Breast epithelium (tissue), 3 donors: ENCODE results near the gene SPTLC1.

Experiments
- CTCF ChIP-seq, 3 donors: fragments of 450-650 bp; IDR thresholded peaks; one replicate each; pipeline ENCODE4 v1.5.1; 2016 to 2017; ENCODE audit warnings: antibody characterized with exemption in 3 of 3, mild to moderate bottlenecking in 3 of 3, moderate library complexity in 3 of 3
- POLR2A ChIP-seq: fragments of 450-650 bp; IDR thresholded peaks from one replicate; pipeline ENCODE4 v1.6.1; 2016; ENCODE audit warnings: antibody characterized with exemption, mild to moderate bottlenecking, moderate library complexity
- POLR2AphosphoS5 ChIP-seq, 3 donors: sonication (generic); formaldehyde crosslinking; IDR thresholded peaks; one replicate each; pipeline ENCODE4 v1.6.1; 2017; ENCODE audit warnings: antibody characterized with exemption in 3 of 3

DNA sequence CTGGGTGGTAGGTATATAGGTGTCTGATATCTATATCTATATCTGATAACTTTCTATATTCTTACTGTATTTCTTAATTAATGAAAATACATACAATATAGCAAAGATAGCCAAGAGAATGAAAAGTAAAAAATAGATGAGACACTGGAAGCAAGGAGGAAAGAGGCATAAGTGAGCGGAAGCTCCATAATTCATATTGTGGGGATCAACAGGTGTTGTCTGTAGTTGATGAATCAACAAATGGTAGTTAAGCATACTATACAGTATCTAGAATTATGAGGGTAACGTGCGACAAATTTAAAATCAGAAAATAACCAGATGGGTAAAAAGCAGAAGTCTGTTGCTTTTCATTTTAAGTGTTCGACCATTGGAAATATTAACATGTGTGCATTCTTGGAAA is 7.1 kb downstream of the SPTLC1 start:
- TF ChIP-seq CTCF (IDR thresholded peaks at IDR 0.05) (no peak), POLR2A (no peak), POLR2AphosphoS5 (IDR thresholded peaks at IDR 0.05) (no peak)
